ENCODE results near the gene GPANK1. TPM values are rescaled to one million over a fixed set of nuclear protein-coding genes. Genes with fewer than 3 reads are reported as not detected.

GPANK1 gene
- total RNA-seq, 1 donor from 2014 or later: 15.4 TPM

DNA sequence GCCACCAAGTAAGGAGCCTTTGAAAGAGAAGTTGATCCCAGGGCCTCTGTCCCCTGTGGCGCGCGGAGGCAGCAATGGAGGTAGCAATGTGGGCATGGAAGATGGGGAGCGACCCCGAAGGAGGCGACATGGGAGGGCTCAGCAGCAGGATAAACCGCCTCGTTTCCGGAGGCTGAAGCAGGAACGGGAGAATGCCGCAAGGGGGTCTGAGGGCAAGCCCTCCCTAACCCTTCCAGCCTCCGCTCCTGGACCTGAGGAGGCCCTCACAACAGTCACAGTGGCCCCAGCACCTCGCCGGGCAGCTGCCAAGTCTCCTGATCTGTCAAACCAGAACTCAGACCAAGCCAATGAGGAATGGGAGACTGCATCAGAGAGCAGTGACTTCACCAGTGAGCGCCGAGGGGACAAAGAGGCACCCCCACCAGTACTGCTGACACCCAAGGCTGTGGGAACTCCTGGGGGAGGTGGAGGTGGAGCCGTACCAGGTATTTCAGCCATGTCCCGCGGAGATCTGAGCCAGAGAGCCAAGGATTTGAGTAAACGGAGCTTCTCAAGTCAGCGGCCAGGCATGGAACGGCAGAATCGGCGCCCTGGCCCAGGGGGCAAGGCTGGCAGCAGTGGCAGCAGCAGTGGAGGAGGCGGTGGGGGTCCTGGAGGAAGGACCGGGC lies 32.4 kb downstream of the GPANK1 start:
- Histone ChIP-seq H3K27ac (no peak overlapping the region), H3K36me3 (peaks cover 100% of the 10 kb centered on the region), H3K9me3 (no peaks in the 10 kb centered on the region), H3K4me1 (no peaks in the 10 kb centered on the region), H3K27me3 (ENCODE audit: low read depth) (no peaks in the 10 kb centered on the region), H3K4me3 (no peak overlapping the region)
- DNase-seq (no peak), ATAC-seq (no peak)
- intact Hi-C loops (cut with DNase I): no loop called here
- TF ChIP-seq, protein P1, sequence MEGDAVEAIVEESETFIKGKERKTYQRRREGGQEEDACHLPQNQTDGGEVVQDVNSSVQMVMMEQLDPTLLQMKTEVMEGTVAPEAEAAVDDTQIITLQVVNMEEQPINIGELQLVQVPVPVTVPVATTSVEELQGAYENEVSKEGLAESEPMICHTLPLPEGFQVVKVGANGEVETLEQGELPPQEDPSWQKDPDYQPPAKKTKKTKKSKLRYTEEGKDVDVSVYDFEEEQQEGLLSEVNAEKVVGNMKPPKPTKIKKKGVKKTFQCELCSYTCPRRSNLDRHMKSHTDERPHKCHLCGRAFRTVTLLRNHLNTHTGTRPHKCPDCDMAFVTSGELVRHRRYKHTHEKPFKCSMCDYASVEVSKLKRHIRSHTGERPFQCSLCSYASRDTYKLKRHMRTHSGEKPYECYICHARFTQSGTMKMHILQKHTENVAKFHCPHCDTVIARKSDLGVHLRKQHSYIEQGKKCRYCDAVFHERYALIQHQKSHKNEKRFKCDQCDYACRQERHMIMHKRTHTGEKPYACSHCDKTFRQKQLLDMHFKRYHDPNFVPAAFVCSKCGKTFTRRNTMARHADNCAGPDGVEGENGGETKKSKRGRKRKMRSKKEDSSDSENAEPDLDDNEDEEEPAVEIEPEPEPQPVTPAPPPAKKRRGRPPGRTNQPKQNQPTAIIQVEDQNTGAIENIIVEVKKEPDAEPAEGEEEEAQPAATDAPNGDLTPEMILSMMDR (IDR thresholded peaks at IDR 0.05): no peak

DNA sequence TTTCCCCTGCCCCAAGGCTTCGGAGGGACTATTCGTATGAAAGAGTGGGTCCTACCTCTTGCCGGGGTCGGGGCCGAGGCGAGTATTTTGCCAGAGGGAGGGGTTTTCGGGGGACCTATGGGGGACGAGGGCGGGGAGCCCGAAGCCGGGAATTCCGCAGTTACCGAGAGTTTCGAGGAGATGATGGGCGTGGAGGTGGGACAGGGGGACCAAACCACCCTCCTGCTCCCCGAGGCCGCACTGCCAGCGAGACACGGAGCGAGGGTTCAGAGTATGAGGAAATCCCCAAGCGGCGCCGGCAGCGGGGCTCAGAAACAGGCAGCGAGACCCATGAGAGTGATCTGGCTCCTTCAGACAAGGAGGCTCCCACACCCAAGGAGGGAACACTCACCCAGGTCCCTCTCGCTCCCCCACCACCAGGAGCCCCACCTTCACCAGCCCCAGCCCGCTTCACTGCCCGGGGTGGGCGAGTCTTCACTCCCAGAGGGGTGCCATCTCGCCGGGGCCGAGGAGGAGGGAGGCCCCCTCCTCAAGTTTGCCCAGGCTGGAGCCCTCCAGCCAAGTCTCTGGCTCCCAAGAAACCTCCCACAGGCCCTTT lies 33.0 kb downstream of the GPANK1 start:
- DNase-seq (no peak), ATAC-seq (peak in 1 of 2 donors; percentile 29)
- TF ChIP-seq, protein P1 (IDR thresholded peaks at IDR 0.05): no peak
- peaks cover 100% of the 10 kb centered on the region for H3K36me3 ChIP-seq
- H3K4me3 ChIP-seq: no peak overlapping the region
- no peaks in the 10 kb centered on the region for H3K27me3 ChIP-seq (ENCODE audit: low read depth)
- intact Hi-C loops (cut with DNase I): no loop called here
- no peak overlapping the region for H3K27ac ChIP-seq
- H3K9me3 ChIP-seq: no peaks in the 10 kb centered on the region
- H3K4me1 ChIP-seq: no peaks in the 10 kb centered on the region

DNA sequence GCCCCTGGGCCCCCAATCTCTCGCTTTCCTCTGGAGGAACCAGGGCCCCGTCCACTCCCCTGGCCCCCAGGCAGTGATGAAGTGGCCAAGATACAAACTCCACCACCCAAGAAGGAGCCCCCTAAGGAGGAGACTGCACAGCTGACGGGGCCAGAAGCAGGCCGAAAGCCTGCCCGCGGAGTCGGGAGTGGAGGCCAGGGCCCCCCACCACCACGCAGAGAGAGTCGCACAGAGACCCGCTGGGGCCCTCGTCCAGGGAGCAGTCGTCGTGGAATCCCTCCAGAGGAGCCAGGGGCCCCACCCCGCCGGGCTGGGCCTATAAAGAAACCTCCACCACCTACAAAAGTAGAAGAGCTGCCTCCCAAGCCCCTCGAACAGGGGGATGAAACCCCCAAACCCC lies 33.6 kb downstream of the GPANK1 start:
- Histone ChIP-seq H3K36me3 (peaks cover 100% of the 10 kb centered on the region), H3K9me3 (no peaks in the 10 kb centered on the region), H3K27ac (no peak overlapping the region), H3K4me3 (no peak overlapping the region), H3K27me3 (ENCODE audit: low read depth) (no peaks in the 10 kb centered on the region), H3K4me1 (no peaks in the 10 kb centered on the region)
- intact Hi-C loops (cut with DNase I): no loop called here
- TF ChIP-seq, protein P1 (IDR thresholded peaks at IDR 0.05): no peak
- ATAC-seq (no peak), DNase-seq (no peak)

DNA sequence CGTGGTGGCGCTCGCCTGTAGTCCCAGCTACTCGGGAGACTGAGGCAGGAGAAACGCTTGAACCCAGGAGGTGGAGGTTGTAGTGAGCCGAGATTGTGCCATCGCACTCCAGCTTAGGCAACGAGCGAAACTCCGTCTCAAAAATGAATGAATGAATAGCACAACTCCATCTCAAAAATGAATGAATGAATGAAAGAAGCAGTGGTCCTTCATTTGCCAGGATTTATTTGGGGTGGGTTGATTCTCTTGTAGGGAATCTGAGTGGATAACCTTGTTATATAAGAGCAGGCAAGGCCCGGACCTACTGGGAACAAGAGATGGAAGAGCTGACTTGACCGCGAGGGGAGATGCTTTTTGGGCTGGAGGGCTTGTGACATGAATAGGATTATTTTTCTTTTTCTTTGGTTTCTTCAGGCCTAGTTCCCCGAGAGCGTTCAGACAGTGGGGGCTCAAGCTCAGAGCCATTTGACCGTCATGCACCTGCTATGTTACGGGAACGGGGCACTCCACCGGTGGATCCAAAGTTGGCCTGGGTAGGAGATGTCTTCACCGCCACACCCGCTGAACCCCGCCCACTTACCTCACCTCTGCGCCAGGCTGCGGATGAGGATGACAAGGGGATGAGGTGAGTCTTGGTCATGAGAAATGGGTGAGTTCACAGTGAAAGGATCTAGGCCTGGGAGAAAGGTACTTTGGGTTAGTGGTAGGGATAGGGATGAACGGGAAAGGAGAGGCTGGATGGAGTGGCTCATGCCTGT lies 34.4 kb downstream of the GPANK1 start:
- Histone ChIP-seq H3K27me3 (ENCODE audit: low read depth) (no peaks in the 10 kb centered on the region), H3K4me3 (no peak overlapping the region), H3K4me1 (no peaks in the 10 kb centered on the region), H3K27ac (no peak overlapping the region), H3K9me3 (no peaks in the 10 kb centered on the region), H3K36me3 (peaks cover 100% of the 10 kb centered on the region)
- TF ChIP-seq, protein P1 (IDR thresholded peaks at IDR 0.05): no peak
- ATAC-seq (no peak), DNase-seq (no peak)
- intact Hi-C loops (cut with DNase I): no loop called here

DNA sequence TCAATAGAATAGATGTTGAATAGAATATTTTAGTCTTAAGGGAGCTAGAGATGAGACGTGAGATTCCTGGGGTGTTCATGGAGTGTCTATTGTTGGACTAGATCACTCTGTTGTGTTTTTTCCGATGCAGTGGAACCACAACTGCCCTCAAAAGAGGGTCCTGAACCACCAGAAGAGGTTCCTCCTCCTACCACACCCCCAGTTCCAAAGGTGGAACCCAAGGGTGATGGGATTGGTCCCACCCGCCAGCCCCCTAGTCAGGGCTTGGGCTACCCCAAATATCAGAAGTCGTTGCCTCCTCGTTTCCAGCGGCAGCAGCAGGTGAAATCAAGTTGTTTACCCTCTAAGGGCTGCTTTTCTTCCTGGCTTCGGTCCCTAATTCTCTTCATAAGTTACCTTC lies 35.8 kb downstream of the GPANK1 start:
- no peaks in the 10 kb centered on the region for H3K9me3 ChIP-seq
- H3K36me3 ChIP-seq: peaks cover 100% of the 10 kb centered on the region
- DNase-seq (no peak), ATAC-seq (no peak)
- TF ChIP-seq, protein P1 (IDR thresholded peaks at IDR 0.05): no peak
- H3K27ac ChIP-seq: no peak overlapping the region
- intact Hi-C loops (cut with DNase I): no loop called here
- no peaks in the 10 kb centered on the region for H3K4me1 ChIP-seq
- H3K4me3 ChIP-seq: no peak overlapping the region
- H3K27me3 ChIP-seq (ENCODE audit: low read depth): no peaks in the 10 kb centered on the region

All from lower lobe of right lung (tissue), 2 donors.